Diencephalon (tissue), 1 donor: ENCODE results near the gene THEM4. TPM values are rescaled to one million over a fixed set of nuclear protein-coding genes. Genes with fewer than 3 reads are reported as not detected.

Source experiments
- small RNA-seq: library from RNA; depleted of rRNA; stranded (forward); fragments of <200 nt; gene quantifications from one replicate; pipeline ENCODE3, GENCODE V24; 2014
- total RNA-seq: library from RNA; depleted of rRNA; stranded (reverse); fragments of >200 nt; gene quantifications from one replicate; pipeline ENCODE4 v1.2.3, GENCODE V29; 2014

The THEM4 gene
- 9.9 TPM for total RNA-seq

GRCh38 chr1:151909167-151910149 lies at the start of gene THEM4:
THEM4 (minus strand) TSS chr1:151909511; CDS start chr1:151909458, 53 bp downstream.

GRCh38 chr1:151853411-151853943 lies 55.8 kb downstream of the THEM4 start, which contains the start of gene THEM5:
THEM5 (minus strand) TSS chr1:151853712; CDS start chr1:151853565, 147 bp downstream.

DNA sequence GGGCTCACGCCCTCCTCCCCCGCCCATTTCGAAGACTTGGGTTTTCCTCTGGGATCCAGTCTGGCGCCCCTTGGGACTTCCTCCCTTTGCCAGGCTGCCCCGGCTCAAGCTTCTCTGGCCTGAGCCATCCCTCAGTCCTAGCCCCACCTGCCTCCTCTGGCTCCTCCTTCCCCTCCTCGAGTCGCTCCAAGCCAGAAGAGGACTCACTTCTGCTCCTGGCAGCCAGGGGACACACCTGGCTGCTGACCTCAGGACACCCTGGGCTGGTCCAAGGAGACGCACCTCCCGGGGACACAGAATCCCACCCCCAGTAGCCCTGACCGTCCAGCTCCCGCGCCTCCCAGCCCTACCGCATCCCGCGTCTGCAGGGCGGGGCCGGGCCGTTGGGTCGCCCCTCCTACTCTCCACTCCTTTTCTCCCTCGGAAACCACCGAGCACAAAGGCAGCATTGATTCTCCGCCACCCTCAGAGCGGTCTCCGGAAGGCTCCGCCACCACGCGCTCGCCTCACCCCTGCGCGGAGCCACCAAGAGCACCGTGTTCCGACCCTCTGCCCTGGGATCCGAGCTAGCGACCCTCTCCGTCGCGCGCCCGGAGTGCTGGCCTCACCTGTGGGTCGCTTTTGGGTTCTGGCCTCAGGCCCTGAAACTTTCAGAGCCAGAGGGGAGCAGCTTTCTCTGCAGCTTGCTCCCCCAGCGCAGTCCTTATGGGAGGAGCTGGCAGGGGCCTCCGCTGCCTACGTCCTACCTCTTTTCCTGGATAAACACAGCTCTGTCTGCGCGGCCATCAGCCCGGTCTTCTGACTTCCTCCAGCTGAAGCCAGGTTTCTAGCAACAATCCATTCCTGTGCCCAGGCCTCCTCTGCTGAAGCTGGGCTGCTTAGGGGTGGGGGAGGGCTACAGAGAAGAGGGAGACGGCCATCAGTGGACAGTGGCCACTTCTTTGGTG lies 69.6 kb downstream of the THEM4 start, which contains the start of gene C2CD4D:
Gene C2CD4D (minus strand): TSS at position 364 of the 947 bp plus-strand sequence. CDS start 831 bp downstream, outside the sequence.

DNA sequence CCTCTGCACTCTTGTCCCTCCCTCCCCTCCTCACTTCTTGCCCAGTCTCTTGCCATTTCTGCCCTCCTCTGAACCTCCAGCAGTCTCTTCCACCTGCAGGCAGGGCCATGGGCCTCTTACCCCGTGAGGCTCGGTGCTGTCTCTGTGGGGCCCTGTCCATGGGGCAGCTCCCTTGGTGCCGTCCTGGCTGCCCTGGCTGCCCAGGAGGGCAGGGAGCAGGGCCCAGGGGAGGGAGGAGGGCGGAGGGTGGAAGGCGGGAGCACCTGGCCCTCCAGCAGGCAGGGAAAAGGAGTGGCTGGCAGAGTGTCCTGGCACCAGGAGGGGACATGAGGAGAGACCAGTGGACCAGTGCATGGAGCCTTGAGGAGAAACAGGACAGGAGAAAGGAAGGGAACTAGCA lies 77.7 kb downstream of the THEM4 start, which contains the start of gene RORC:
Gene RORC (minus strand): TSS at position 198 of the 400 bp plus-strand sequence. CDS start 38 bp downstream, at position 160.

Small RNA genes lying within 50 kb of the gene (small RNA-seq; reads per million reads assigned to genes)
- gene RF00019, result not detected

Other genes starting within 250 kb of the THEM4 start
- 36.0 TPM for gene CELF3, start 192.7 kb downstream of the THEM4 start, total RNA-seq
- gene RIIAD1, start 188.0 kb downstream of the THEM4 start, total RNA-seq, result 13.4 TPM
- gene MRPL9, start 146.0 kb downstream of the THEM4 start, total RNA-seq, result 55.4 TPM
- gene TDRKH, start 119.0 kb downstream of the THEM4 start, total RNA-seq, result 18.2 TPM
- gene LINGO4, start 104.1 kb downstream of the THEM4 start, total RNA-seq, result 0.23 TPM
- gene RORC, start 77.7 kb downstream of the THEM4 start, total RNA-seq, result 0.23 TPM
- not detected for gene C2CD4D, start 69.7 kb downstream of the THEM4 start, total RNA-seq
- not detected for gene THEM5, start 55.8 kb downstream of the THEM4 start, total RNA-seq
- 16.4 TPM for gene S100A10, start 84.3 kb upstream of the THEM4 start, total RNA-seq
- gene S100A11, start 127.5 kb upstream of the THEM4 start, total RNA-seq, result 5.1 TPM
- gene TCHHL1, start 179.6 kb upstream of the THEM4 start, total RNA-seq, result not detected
- gene TCHH, start 205.9 kb upstream of the THEM4 start, total RNA-seq, result 0.23 TPM
- not detected for gene RPTN, start 249.7 kb upstream of the THEM4 start, total RNA-seq